ENCODE data around the gene S100A16. TPM values are rescaled to one million over a fixed set of nuclear protein-coding genes. Genes with fewer than 3 reads are reported as not detected.
"Not testable (repeated sequence)": the region's sequence is repeated elsewhere in the genome, so short reads cannot be mapped to it uniquely, and the experiment has no call there.

S100A16 gene
- total RNA-seq, 1 donor from 2014 or later: 259 TPM

GRCh38 chr1:153563991-153564390 lies 48.9 kb downstream of the S100A16 start:
- no peaks in the 10 kb centered on the region for H3K36me3 ChIP-seq
- H3K9me3 ChIP-seq: no peaks in the 10 kb centered on the region
- peak overlapping the region; percentile 98 for H3K27ac ChIP-seq
- H3K4me1 ChIP-seq: peaks cover 34% of the 10 kb centered on the region
- TF ChIP-seq CTCF (IDR thresholded peaks at IDR 0.05): no peak
- TF ChIP-seq POLR2AphosphoS5 (IDR thresholded peaks at IDR 0.05; ENCODE audit: insufficient read depth in 1 of 2, low read depth in 1 of 2): no peak
- no peak for TF ChIP-seq POLR2A (IDR thresholded peaks at IDR 0.05)
- no peak for DNase-seq (ENCODE audit: extremely low spot score in 2 of 2)
- H3K27me3 ChIP-seq: no peaks in the 10 kb centered on the region
- H3K4me3 ChIP-seq: peak overlapping the region; percentile 9 to 36
- intact Hi-C loops (cut with DNase I): loop anchor here (2.0 kb wide), 1 partner anchor 15 kb away; the partner anchor contains the start of gene S100A3

GRCh38 chr1:153563483-153563901 lies 49.4 kb downstream of the S100A16 start:
- H3K9me3 ChIP-seq: no peaks in the 10 kb centered on the region
- intact Hi-C loops (cut with DNase I): loop anchor here (2.0 kb wide), 1 partner anchor 15 kb away; the partner anchor contains the start of gene S100A3
- no peaks in the 10 kb centered on the region for H3K27me3 ChIP-seq
- TF ChIP-seq CTCF (IDR thresholded peaks at IDR 0.05) (no peak), POLR2AphosphoS5 (IDR thresholded peaks at IDR 0.05; ENCODE audit: insufficient read depth in 1 of 2, low read depth in 1 of 2) (no peak), POLR2A (IDR thresholded peaks at IDR 0.05) (no peak)
- H3K4me1 ChIP-seq: peaks cover 34% of the 10 kb centered on the region
- peak in 1 of 2 donors; percentile 89 for DNase-seq (ENCODE audit: extremely low spot score in 2 of 2)
- peak overlapping the region; percentile 9 to 36 for H3K4me3 ChIP-seq
- H3K27ac ChIP-seq: peak overlapping the region; percentile 98
- H3K36me3 ChIP-seq: no peaks in the 10 kb centered on the region

- peaks cover 19% of the 10 kb centered on the region for H3K4me1 ChIP-seq
- not testable (repeated sequence) for H3K27me3 ChIP-seq, H3K36me3 ChIP-seq, H3K9me3 ChIP-seq, H3K27ac ChIP-seq
- DNase-seq (ENCODE audit: extremely low spot score in 2 of 2): peak in 1 of 2 donors; percentile 40
- intact Hi-C loops (cut with DNase I): loop anchor here (2.0 kb wide), 1 partner anchor 13 kb away; the partner anchor contains the start of gene S100A3
- peak overlapping the region in 1 of 2 donors; percentile 36 for H3K4me3 ChIP-seq
Observed at GRCh38 chr1:153562021-153562420, 50.9 kb downstream of the S100A16 start.

- TF ChIP-seq CTCF (IDR thresholded peaks at IDR 0.05): no peak
- intact Hi-C loops (cut with DNase I): no loop called here
- Histone ChIP-seq H3K36me3 (no peaks in the 10 kb centered on the region), H3K27ac (no peak overlapping the region), H3K4me1 (peaks cover 15% of the 10 kb centered on the region), H3K27me3 (no peaks in the 10 kb centered on the region), H3K9me3 (no peaks in the 10 kb centered on the region), H3K4me3 (peak overlapping the region in 1 of 2 donors; percentile 36)
- DNase-seq (ENCODE audit: extremely low spot score in 2 of 2): peak in 1 of 2 donors; percentile 56
Observed at GRCh38 chr1:153561466-153561985, 51.4 kb downstream of the S100A16 start.

GRCh38 chr1:153560771-153561465 lies 52.0 kb downstream of the S100A16 start:
- Histone ChIP-seq H3K27ac (no peak overlapping the region), H3K36me3 (no peaks in the 10 kb centered on the region), H3K4me3 (no peak overlapping the region), H3K9me3 (no peaks in the 10 kb centered on the region), H3K27me3 (no peaks in the 10 kb centered on the region), H3K4me1 (peaks cover 10% of the 10 kb centered on the region)
- TF ChIP-seq POLR2AphosphoS5 (IDR thresholded peaks at IDR 0.05; ENCODE audit: insufficient read depth in 1 of 2, low read depth in 1 of 2): no peak
- no peak for TF ChIP-seq POLR2A (IDR thresholded peaks at IDR 0.05)
- no peak for TF ChIP-seq CTCF (IDR thresholded peaks at IDR 0.05)
- intact Hi-C loops (cut with DNase I): no loop called here
- DNase-seq (ENCODE audit: extremely low spot score in 2 of 2): no peak
